Measurements from ENCODE around the gene KRT17.
"Not testable (repeated sequence)": the region's sequence is repeated elsewhere in the genome, so short reads cannot be mapped to it uniquely, and the experiment has no call there.

Gene KRT17

DNA sequence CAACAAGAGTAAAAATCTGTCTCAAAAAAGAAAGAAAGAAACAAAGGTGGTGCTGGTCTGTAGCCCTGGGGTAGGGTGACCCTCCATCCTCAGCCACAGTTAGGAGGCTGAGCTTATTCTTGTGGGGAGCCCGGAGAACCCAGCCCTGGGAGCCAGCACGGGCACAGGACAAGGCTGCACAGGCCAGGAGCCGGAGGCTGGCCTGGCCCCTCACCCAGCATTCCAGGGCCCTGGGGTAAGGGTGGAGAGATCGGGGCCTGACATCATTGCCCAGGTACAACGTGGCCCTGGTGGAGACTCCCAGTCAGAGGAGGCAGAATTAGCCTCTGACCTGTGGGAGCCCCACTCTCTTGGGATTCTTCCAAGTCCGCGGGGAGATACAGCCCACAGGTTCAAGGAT lies 10.3 kb upstream of the KRT17 start:
- DNase-seq (ENCODE audit: low spot score) = no peak

- DNase-seq (ENCODE audit: low spot score) = no peak
Measured at GRCh38 chr17:41633556-41634199, 9.3 kb upstream of the KRT17 start.

DNA sequence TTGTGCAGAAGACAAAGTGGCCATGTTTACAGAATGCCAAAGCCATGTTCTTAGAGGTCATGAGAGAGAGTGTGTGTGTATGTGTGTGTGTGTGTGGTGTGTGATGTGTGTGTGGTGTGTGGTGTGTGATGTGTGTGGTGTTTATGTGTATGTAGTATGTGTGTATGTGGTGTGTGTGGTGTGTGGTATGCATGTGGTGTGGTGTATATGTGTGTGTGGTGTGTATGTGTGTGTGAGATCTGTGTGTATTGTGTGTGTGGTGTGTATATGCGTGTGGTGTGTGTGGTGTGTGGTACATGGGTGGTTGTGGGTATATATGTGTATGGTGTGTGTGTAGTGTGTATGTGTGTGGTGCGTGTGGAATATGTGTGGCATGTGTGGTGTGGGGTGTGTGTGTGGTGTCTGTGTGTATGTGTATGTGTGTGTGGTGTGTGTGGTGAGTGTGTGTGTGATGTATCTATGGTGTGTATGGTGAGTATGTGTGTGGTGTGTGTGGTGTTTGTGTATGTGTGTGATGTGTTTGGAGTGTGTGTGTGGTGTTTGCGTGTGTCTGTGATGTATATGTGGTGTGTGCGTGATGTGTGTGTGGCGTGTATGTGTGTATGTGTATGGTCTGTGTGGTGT lies 8.2 kb upstream of the KRT17 start:
- DNase-seq (ENCODE audit: low spot score) = no peak

- DNase-seq (ENCODE audit: low spot score) = no peak
Measured at GRCh38 chr17:41631898-41632285, 7.5 kb upstream of the KRT17 start.

- DNase-seq (ENCODE audit: low spot score) = no peak
Measured at GRCh38 chr17:41631025-41631897, 6.9 kb upstream of the KRT17 start.

GRCh38 chr17:41629826-41630670 lies 5.7 kb upstream of the KRT17 start:
- no peak for DNase-seq (ENCODE audit: low spot score)

DNA sequence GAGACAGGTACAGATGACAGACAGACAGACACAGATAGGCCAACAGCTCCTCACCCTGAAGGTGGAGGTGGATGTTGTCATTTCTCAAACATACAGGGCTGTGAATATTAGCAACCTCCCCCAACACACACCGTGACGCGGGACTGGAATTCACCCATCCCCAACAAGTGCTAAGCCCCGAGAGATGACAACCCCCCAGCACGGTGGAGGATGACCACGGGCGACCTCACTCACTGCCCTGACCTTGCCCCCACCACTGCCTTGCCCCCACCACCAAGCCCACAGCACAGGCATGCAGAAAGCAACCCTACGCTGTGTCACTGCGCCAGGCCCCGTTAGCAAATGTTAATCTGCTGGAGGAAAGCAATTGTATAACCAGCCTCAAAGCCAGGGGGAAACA lies 4.9 kb upstream of the KRT17 start:
- no peak for DNase-seq (ENCODE audit: low spot score)

- DNase-seq (ENCODE audit: low spot score) = not testable (repeated sequence)
Measured at GRCh38 chr17:41628621-41629255, 4.4 kb upstream of the KRT17 start.

GRCh38 chr17:41628073-41628370 lies 3.6 kb upstream of the KRT17 start:
- not testable (repeated sequence) for DNase-seq (ENCODE audit: low spot score)

DNA sequence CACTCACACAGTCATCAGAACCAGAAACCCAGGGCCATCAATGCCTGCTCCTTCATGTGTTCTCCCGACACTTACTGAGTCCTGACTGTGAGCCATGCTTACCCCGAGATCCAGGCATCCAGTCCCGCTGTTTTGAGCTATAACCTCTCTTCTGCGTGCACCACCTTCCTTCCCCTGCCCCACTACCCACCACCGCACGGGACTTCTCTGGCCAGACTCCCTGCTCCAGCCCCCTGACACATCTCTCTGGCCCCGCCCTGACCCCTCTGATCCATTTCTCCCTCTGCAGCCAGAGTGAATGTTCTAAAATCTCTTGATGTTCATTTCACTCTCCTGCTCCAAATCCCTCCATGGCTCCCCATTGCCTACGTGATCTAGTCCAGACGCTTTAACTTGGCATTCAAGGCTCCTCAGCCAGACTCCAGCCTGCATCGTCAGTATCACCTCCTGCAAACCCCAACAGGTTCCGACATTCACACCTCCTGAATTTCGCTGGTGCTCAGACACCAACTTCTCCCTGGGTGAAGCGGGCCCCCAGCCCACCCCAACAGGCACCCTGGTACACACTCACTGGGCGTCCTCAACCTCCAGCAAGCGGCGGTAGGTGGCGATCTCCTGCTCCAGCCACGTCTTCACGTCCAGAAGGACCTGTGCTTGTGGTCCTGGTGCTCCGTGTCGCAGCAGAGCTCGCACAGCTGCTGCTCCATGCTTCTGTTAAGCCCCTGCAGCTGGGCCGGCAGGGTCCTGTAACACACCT lies 3.1 kb upstream of the KRT17 start:
- DNase-seq (ENCODE audit: low spot score) = no peak

GRCh38 chr17:41626914-41627295 lies 2.5 kb upstream of the KRT17 start:
- DNase-seq (ENCODE audit: low spot score) = not testable (repeated sequence)

- not testable (repeated sequence) for DNase-seq (ENCODE audit: low spot score)
Measured at GRCh38 chr17:41626028-41626913, 1.9 kb upstream of the KRT17 start.

GRCh38 chr17:41625602-41626001 lies 1.2 kb upstream of the KRT17 start:
- no peak for DNase-seq (ENCODE audit: low spot score)

DNA sequence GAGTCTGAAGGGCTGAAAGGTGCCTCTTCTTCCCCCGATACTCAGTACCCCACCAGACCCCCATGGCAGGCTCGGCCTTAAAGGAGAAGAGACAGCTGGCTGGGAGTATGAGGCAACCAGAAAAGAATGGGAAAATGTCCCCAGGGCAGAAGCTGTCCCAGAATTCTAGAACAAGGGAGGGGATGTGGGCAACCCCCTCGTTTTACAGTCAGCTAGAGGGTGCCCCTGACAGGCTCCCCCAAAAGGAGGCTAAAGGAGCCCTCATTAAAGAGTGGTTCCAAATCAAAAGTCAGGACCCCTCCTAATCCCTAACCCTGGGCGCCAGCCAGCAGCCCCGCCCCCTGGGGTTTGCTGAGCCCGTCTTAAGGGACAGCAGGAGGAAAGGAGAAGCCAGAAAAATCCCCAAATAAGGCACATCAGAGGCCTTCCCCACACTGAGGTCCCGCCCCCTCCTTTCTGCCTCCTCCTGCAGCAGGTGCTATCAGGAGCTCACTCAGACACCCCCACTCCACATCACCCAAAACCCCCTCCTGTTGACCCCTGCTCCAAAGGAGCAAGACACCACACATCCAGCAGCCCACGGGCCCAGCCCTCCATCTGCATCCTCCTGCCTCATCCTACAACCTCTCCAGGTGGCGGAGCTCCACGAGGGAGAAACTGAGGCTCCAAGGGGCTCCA lies 1.1 kb downstream of the KRT17 start:
- DNase-seq (ENCODE audit: low spot score) = not testable (repeated sequence)

DNA sequence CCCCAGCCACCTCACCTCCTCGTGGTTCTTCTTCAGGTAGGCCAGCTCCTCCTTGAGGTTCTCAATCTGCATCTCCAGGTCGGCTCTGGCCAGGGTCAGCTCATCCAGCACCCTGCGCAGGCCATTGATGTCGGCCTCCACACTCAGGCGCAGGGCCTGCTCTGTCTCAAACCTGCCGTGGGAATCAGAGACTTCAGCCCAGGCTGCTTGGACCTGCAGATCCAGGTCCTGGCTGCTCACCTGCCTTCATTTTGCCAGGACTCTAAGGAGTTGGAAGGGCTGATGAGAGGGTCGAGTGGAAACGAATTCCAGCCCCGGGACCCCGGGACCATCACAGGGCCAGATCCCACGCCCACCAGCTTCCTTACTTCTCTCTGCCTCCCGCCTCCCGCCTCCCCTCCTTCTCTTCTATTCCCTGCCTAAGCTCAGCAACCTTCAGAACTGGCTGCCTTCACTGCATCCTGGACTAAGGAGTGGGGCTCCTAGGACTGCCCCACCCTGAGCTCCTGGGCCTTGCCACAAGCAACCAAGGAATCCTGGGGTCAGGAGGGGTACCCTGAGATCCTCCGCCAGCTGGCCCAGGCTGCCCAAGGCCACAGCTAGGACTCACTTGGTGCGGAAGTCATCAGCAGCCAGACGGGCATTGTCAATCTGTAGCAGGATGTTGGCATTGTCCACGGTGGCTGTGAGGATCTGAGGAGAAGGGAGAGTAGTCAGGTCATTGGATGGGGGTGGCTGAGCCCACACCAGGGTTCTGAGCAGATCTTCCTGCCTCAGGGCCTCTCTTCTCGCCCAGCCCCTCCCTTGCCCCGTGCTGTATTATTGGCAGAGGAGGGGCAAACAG lies 1.8 kb downstream of the KRT17 start:
- not testable (repeated sequence) for DNase-seq (ENCODE audit: low spot score)

DNA sequence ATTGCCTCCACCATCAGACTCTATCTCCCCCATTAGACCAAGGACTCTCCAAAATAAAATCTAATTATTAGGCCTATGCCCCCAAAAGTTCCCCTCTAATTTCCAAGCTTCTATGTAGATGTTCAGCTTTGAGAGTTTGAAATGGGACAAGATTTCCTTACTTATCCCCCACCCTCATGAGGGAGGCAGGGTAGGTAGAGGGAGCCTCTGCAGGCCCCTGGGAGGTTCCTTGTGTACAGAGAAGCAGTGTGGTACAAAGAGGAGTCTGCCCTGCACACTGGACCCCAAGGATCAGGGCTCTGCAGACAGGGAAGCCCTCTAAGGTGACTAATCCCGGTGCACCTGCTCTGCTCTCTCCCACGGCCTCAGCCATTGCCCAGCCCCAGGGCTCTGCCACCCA lies 2.5 kb downstream of the KRT17 start:
- no peak for DNase-seq (ENCODE audit: low spot score)

DNA sequence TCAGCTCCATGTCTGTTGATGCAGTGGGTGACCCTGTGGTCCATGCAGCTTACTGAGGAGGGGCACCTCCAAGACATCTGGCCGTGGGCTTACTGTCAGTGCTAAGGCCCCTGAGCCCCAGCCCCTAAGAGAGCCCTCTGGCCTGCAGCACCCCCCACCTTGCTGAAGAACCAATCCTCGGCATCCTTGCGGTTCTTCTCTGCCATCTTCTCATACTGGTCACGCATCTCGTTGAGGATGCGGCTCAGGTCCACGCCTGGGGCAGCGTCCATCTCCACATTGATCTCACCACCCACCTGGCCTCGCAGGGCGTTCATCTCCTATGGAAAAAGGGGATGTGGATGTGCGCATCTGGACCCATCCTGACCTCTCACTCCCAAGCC lies 2.9 kb downstream of the KRT17 start:
- not testable (repeated sequence) for DNase-seq (ENCODE audit: low spot score)

DNA sequence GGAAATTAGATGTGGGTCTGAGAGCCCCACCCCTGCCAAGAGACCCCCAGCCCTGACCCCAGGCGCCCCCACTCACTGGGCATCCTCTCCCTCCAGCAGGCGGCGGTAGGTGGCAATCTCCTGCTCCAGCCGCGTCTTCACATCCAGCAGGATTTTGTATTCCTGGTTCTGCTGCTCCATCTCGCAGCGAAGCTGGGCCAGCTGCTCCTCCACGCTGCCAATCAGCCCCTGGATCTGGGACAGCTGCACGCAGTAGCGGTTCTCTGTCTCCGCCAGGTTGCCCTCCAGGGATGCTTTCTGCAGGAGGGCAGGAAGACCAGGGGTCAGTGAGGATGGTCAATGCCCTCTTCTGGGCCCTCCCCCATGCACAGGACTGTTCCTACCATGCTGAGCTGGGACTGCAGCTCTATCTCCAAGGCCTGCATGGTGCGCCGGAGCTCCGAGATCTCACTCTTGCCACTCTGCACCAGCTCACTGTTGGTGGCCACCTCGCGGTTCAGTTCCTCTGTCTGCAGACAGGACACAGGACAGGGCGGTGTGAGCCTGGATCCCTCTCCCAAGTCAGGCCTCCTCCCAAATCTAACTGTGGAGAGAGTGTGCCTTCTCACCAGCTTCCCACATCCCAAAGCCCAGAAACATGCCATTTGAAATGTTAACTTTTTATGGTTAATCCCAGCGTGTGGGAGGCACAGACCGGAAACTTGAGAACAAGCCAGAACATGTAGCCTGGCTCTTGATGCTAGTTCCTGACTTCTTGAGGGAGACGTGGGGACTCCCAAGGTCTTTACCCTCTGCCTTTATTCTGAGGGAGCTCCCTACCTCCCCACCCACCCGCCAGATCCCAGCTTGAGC lies 3.6 kb downstream of the KRT17 start:
- DNase-seq (ENCODE audit: low spot score) = no peak

Data from putamen (tissue), 1 donor.